Measurements from ENCODE around the gene CDH20.
A peak's percentile ranks its signal among the peaks of the same experiment; 100 is the strongest.

CDH20 gene

GRCh38 chr18:61489334-61489733 lies 156.1 kb downstream of the CDH20 start:
- H3K36me3 ChIP-seq (ENCODE audit: control insufficient read depth, low read length), result no peaks in the 10 kb centered on the region
- H3K27ac ChIP-seq (ENCODE audit: low read depth, low read length), result no peak overlapping the region
- no peak overlapping the region for H3K4me2 ChIP-seq (ENCODE audit: low read length)
- H3K9me3 ChIP-seq (ENCODE audit: control insufficient read depth, insufficient read depth, low read length), result no peaks in the 10 kb centered on the region
- no peaks in the 10 kb centered on the region for H3K9me2 ChIP-seq (replicated peaks; ENCODE audit: control insufficient read depth, low read length)
- no peaks in the 10 kb centered on the region for H3K79me2 ChIP-seq (ENCODE audit: control insufficient read depth, low read length)
- H3F3A ChIP-seq (ENCODE audit: control insufficient read depth, insufficient read depth), result no peaks in the 10 kb centered on the region
- no peaks in the 10 kb centered on the region for H3K27me3 ChIP-seq (ENCODE audit: control insufficient read depth, low read length)
- H4K20me1 ChIP-seq (ENCODE audit: control insufficient read depth, insufficient read depth, low read depth, low read length), result no peaks in the 10 kb centered on the region
- TF ChIP-seq CTCF (IDR thresholded peaks at IDR 0.05; ENCODE audit: low read depth, low read length, poor library complexity, severe bottlenecking), result no peak
- no peaks in the 10 kb centered on the region for H3K4me1 ChIP-seq (ENCODE audit: control insufficient read depth, low read length)
- no peak overlapping the region for H3K4me3 ChIP-seq (ENCODE audit: low read length)

GRCh38 chr18:61496374-61496773 lies 163.1 kb downstream of the CDH20 start:
- Histone ChIP-seq H3K27me3 (ENCODE audit: control insufficient read depth, low read length) (no peaks in the 10 kb centered on the region), H3K4me3 (ENCODE audit: low read length) (no peak overlapping the region), H3K4me1 (ENCODE audit: control insufficient read depth, low read length) (no peaks in the 10 kb centered on the region), H3K4me2 (ENCODE audit: low read length) (no peak overlapping the region), H3F3A (ENCODE audit: control insufficient read depth, insufficient read depth) (no peaks in the 10 kb centered on the region), H4K20me1 (ENCODE audit: control insufficient read depth, insufficient read depth, low read depth, low read length) (no peaks in the 10 kb centered on the region), H3K9me3 (ENCODE audit: control insufficient read depth, insufficient read depth, low read length) (no peaks in the 10 kb centered on the region), H3K9me2 (replicated peaks; ENCODE audit: control insufficient read depth, low read length) (no peaks in the 10 kb centered on the region), H3K79me2 (ENCODE audit: control insufficient read depth, low read length) (no peaks in the 10 kb centered on the region), H3K36me3 (ENCODE audit: control insufficient read depth, low read length) (no peaks in the 10 kb centered on the region), H3K27ac (ENCODE audit: low read depth, low read length) (no peak overlapping the region)
- TF ChIP-seq EZH2phosphoT487 (IDR thresholded peaks at IDR 0.05; ENCODE audit: borderline replicate concordance, low read length), result no peak
- TF ChIP-seq CTCF (IDR thresholded peaks at IDR 0.05; ENCODE audit: low read depth, low read length, poor library complexity, severe bottlenecking), result no peak

- H3K4me2 ChIP-seq (ENCODE audit: low read length), result no peak overlapping the region
- H3K9me3 ChIP-seq (ENCODE audit: control insufficient read depth, insufficient read depth, low read length), result no peaks in the 10 kb centered on the region
- H3K4me1 ChIP-seq (ENCODE audit: control insufficient read depth, low read length), result no peaks in the 10 kb centered on the region
- H3K27me3 ChIP-seq (ENCODE audit: control insufficient read depth, low read length), result no peaks in the 10 kb centered on the region
- no peaks in the 10 kb centered on the region for H3K9me2 ChIP-seq (replicated peaks; ENCODE audit: control insufficient read depth, low read length)
- no peak overlapping the region for H3K4me3 ChIP-seq (ENCODE audit: low read length)
- no peaks in the 10 kb centered on the region for H3F3A ChIP-seq (ENCODE audit: control insufficient read depth, insufficient read depth)
- H3K79me2 ChIP-seq (ENCODE audit: control insufficient read depth, low read length), result no peaks in the 10 kb centered on the region
- H4K20me1 ChIP-seq (ENCODE audit: control insufficient read depth, insufficient read depth, low read depth, low read length), result no peaks in the 10 kb centered on the region
- no peak for TF ChIP-seq EZH2phosphoT487 (IDR thresholded peaks at IDR 0.05; ENCODE audit: borderline replicate concordance, low read length)
- no peak for TF ChIP-seq CTCF (IDR thresholded peaks at IDR 0.05; ENCODE audit: low read depth, low read length, poor library complexity, severe bottlenecking)
- H3K27ac ChIP-seq (ENCODE audit: low read depth, low read length), result no peak overlapping the region
- H3K36me3 ChIP-seq (ENCODE audit: control insufficient read depth, low read length), result no peaks in the 10 kb centered on the region
Observed at GRCh38 chr18:61497422-61497821, 164.2 kb downstream of the CDH20 start.

DNA sequence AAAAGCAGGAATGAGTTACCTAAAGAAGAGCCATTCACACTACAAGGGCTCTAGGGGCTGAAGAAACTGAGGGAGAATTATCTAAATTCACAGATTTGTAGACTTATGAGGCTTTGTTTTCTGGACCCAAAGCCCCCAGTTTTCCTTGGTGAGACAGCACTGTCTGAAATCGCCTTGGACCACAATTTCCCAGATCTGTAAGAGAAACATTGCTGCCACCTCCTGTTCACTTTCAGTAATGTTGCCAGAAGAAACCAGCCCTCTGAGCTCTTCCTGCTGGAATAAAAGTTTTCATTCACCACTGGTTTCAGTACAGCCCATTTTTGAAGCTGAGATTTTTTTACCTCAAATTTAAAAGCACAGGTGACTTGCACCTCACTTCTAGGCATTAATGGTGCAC lies 169.2 kb downstream of the CDH20 start:
- H3K4me3 ChIP-seq (ENCODE audit: low read length), result no peak overlapping the region
- TF ChIP-seq EZH2phosphoT487 (IDR thresholded peaks at IDR 0.05; ENCODE audit: borderline replicate concordance, low read length) (no peak), CTCF (IDR thresholded peaks at IDR 0.05; ENCODE audit: low read depth, low read length, poor library complexity, severe bottlenecking) (peak; percentile 66)
- H4K20me1 ChIP-seq (ENCODE audit: control insufficient read depth, insufficient read depth, low read depth, low read length), result no peaks in the 10 kb centered on the region
- H3K9me3 ChIP-seq (ENCODE audit: control insufficient read depth, insufficient read depth, low read length), result no peaks in the 10 kb centered on the region
- no peak overlapping the region for H3K4me2 ChIP-seq (ENCODE audit: low read length)
- no peaks in the 10 kb centered on the region for H3K79me2 ChIP-seq (ENCODE audit: control insufficient read depth, low read length)
- no peaks in the 10 kb centered on the region for H3K4me1 ChIP-seq (ENCODE audit: control insufficient read depth, low read length)
- no peaks in the 10 kb centered on the region for H3K27me3 ChIP-seq (ENCODE audit: control insufficient read depth, low read length)
- H3K36me3 ChIP-seq (ENCODE audit: control insufficient read depth, low read length), result no peaks in the 10 kb centered on the region
- no peaks in the 10 kb centered on the region for H3F3A ChIP-seq (ENCODE audit: control insufficient read depth, insufficient read depth)
- no peaks in the 10 kb centered on the region for H3K9me2 ChIP-seq (replicated peaks; ENCODE audit: control insufficient read depth, low read length)
- H3K27ac ChIP-seq (ENCODE audit: low read depth, low read length), result no peak overlapping the region

Measured in DOHH2 (cell line).